Left renal cortex interstitium (tissue), 4 donors: Measurements from ENCODE around the gene MORF4L2. TPM values are rescaled to one million over a fixed set of nuclear protein-coding genes. Genes with fewer than 3 reads are reported as not detected.

ENCODE experiments used
- DNase-seq, 4 donors: peaks; one replicate each; pipeline ENCODE4 v3.0.0-alpha.2; 2013; ENCODE audit warnings: low read depth in 4 of 4, low spot score in 2 of 4, missing footprints in 1 of 4
- polyA plus RNA-seq, 4 donors: library from polyadenylated mRNA; unstranded; fragments of 120-200 nt; gene quantifications; one replicate each; pipeline ENCODE4 v1.2.1, GENCODE V29; 2013; ENCODE audit not compliant: insufficient read length in 4 of 4

The MORF4L2 gene, protein sequence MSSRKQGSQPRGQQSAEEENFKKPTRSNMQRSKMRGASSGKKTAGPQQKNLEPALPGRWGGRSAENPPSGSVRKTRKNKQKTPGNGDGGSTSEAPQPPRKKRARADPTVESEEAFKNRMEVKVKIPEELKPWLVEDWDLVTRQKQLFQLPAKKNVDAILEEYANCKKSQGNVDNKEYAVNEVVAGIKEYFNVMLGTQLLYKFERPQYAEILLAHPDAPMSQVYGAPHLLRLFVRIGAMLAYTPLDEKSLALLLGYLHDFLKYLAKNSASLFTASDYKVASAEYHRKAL
- 100 to 1,000 TPM; 280 to 343 (median 320) TPM for polyA plus RNA-seq

DNA sequence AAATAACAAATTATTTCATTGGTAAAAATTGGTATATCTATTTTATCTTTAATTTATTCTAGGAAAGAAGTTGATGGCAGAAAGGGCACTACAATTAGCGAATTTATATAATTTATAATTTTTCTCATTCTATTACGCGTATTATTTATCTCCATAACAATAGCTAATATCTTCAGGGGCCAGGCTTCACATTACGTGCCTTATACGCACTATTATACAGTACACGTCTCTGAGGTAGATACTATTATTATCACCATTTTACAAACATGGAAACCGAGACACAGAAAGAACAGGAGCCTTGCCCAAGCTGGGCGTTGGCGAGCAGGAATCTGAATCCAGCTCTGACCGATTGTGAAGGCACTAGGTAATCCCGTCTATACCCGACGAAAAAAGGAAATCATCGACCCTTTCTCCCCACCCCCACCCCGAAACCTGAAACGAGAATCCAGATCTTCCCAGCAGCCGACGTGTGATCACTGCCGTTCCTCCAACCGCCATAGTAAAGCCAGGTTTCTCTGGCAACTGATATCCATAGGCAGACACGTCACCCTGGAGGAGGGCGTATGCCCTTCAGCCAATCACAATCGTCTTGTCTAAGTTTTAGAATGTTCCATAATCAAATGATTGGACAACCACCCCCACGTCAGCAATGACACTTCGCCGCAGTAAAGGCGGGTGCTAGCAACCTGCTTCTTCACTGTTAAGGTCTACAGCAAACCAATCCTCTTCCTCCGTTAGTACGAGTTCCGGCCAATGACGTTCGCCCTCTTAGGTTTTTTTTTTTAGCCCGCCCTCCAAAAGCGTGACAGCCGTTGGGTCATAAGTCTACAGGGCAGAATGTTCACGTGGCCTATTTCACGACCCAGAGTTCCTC is at the start of gene MORF4L2:
Gene MORF4L2, minus strand, starts transcription at position 501 of the 874 bp plus-strand sequence. CDS start 9,672 bp downstream, outside the sequence.
- DNase-seq, result peak; percentile 79 to 91 (median 84)

GRCh38 chrX:103734125-103734760 is 47.7 kb upstream of the MORF4L2 start:
- DNase-seq, result no peak

DNA sequence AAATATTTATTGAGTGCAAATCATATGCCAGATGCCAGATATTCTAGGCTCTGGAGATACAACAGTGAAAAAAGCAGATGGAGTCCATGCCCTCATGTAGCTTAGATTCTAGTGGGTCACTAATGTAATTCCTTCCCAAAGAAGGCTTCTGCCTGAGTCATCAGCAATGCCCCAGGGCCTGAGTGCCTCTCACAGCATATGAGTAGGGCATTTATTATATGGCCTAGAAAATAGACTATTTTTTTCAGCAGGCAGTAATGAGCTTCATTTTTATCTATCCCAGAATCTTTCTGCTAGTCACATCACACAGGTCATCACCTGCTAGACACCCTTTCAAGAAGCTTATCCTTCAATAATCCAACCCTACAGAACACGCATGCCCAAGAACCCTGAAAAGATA is 46.5 kb upstream of the MORF4L2 start:
- no peak for DNase-seq

GRCh38 chrX:103730796-103731493 is 44.4 kb upstream of the MORF4L2 start:
- DNase-seq, result no peak

- DNase-seq, result no peak
Measured at GRCh38 chrX:103730147-103730795, 43.8 kb upstream of the MORF4L2 start.

DNA sequence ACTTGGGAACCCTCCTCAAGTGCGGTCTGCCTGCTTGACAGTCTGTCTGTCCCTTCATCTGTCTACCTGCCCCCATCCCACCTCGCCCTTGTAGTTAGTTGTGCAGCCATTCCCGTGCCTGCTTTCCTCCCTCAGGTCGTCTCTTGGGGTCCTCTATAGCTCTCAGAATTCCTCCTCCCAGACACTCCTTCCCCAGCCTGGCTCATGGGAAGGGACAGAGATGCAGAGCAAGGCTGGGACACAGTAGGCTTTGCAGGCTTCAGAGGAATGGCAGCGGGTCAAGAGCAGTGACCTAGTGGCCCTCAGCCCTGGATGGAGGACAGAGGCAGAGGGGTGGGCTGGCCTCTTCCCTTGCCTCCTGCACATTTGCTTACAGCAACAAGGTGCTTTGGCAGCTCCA is 42.5 kb upstream of the MORF4L2 start:
- no peak for DNase-seq

GRCh38 chrX:103727115-103727514 is 40.6 kb upstream of the MORF4L2 start:
- DNase-seq, result no peak

- no peak for DNase-seq
Measured at GRCh38 chrX:103726477-103726876, 40.0 kb upstream of the MORF4L2 start.

- no peak for DNase-seq
Measured at GRCh38 chrX:103722505-103722904, 36.0 kb upstream of the MORF4L2 start.

- no peak for DNase-seq
Measured at GRCh38 chrX:103718120-103718519, 31.6 kb upstream of the MORF4L2 start.

- no peak for DNase-seq
Measured at GRCh38 chrX:103716962-103717361, 30.5 kb upstream of the MORF4L2 start.

GRCh38 chrX:103710609-103711008 is 24.1 kb upstream of the MORF4L2 start, which contains the start of gene TMEM31:
Gene TMEM31, plus strand, starts transcription at chrX:103710909. Its CDS starts 1,350 bp downstream, at chrX:103712259.
- no peak for DNase-seq

GRCh38 chrX:103704863-103705262 is 18.4 kb upstream of the MORF4L2 start:
- no peak for DNase-seq

- DNase-seq, result no peak
Measured at GRCh38 chrX:103699243-103699642, 12.7 kb upstream of the MORF4L2 start.

DNA sequence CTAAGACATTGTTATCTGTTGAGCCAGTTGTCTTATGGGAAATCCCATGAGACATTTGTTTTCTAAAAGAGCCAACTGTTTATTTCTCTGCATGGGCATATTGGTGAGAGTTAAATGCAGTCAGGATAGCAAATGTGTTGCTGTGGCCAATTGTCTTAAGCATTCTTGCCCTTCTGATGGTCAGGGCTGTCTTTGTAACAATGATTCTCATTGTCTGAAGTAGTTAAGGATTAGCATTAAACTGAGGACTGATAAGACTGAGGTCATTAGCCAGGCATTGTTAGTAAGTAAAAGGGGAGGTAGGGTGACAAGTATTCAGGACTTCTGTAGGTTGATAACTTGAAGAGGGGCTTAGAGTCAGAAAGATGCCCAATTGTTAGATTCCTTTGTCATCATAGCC is 11.2 kb upstream of the MORF4L2 start:
- no peak for DNase-seq

GRCh38 chrX:103691059-103691458 is 4.6 kb upstream of the MORF4L2 start:
- no peak for DNase-seq

GRCh38 chrX:103688946-103689345 is 2.4 kb upstream of the MORF4L2 start:
- no peak for DNase-seq

DNA sequence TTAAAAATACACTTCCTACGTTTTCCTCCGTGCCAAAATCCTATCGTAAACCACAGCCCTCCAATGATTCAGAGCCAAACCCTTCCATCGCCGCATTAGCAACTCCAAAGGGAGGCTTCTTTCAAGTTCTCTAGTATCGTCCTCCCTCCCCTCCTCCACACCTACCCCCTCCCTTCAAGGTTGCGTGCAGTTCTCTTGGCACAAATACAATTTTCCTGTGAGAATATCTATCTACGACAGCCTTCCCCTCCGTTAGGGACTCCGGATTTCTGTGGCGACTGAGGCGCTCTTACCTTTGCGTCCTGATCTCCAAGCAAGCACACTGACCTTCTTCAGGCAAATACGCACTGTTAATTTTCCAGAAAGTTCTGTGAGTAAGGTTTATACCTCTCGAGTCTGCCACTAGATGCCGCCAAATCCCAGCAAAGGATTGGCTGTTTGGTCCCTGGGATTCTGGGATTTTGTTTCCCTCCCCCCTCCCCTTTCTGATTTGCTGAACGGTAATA is 1.2 kb upstream of the MORF4L2 start:
- DNase-seq, result peak; percentile 71 to 85 (median 76)

GRCh38 chrX:103687073-103687695 is 685 bp upstream of the MORF4L2 start:
- DNase-seq, result no peak
